Keratinocyte (primary cell): Measurements from ENCODE around the gene CHRNB4. TPM values are rescaled to one million over a fixed set of nuclear protein-coding genes. Genes with fewer than 3 reads are reported as not detected.

Experiments used
- DNase-seq: peaks from one replicate; pipeline ENCODE4 v3.0.0-alpha.2; 2011; ENCODE audit warnings: low read depth, missing footprints, low spot score
- FAIRE-seq: peaks from 2 replicates; lab custom pipeline; 2011; peaks lifted over from hg19 to GRCh38; lab: Jason Lieb, UNC
- H2AFZ ChIP-seq: 2 replicates; pipeline ENCODE4 v1.6.0; 2012; ENCODE audit warnings: low read length, control low read depth, inconsistent platforms; ENCODE audit not compliant: control insufficient read depth
- H3K27ac ChIP-seq: 2 replicates; pipeline ENCODE4 v1.5.1; 2011; ENCODE audit warnings: low read length; ENCODE audit not compliant: control insufficient read depth, insufficient read depth
- H3K27me3 ChIP-seq: 3 replicates; pipeline ENCODE4 v1.6.0; 2011; ENCODE audit warnings: low read length; ENCODE audit not compliant: control insufficient read depth, insufficient read depth; ENCODE audit errors: extremely low read depth
- H3K36me3 ChIP-seq, 2 experiments: 2 replicates in 1 of 2; 3 replicates in 1 of 2; pipeline ENCODE4 v1.5.1; 2011; ENCODE audit warnings: low read length in 2 of 2, mild to moderate bottlenecking in 1 of 2; ENCODE audit not compliant: control insufficient read depth in 2 of 2, insufficient read depth in 2 of 2; ENCODE audit errors: extremely low read depth in 1 of 2
- H3K4me1 ChIP-seq: 3 replicates; pipeline ENCODE4 v1.5.1; 2011; ENCODE audit warnings: low read length; ENCODE audit not compliant: control insufficient read depth, insufficient read depth; ENCODE audit errors: extremely low read depth
- H3K4me2 ChIP-seq: 3 replicates; pipeline ENCODE4 v1.6.0; 2011; ENCODE audit warnings: low read depth, low read length; ENCODE audit not compliant: control insufficient read depth, insufficient read depth; ENCODE audit errors: extremely low read depth
- H3K4me3 ChIP-seq, 3 experiments: fragments of 200-600 bp in 1 of 3; sonication (generic) in 1 of 3; 2 replicates in 2 of 3; 3 replicates in 1 of 3; pipeline ENCODE4 v1.5.1; 2011 to 2016; ENCODE audit warnings: low read length in 3 of 3, mild to moderate bottlenecking in 3 of 3, control low read depth in 2 of 3, inconsistent platforms in 1 of 3, low read depth in 1 of 3, mixed read lengths in 1 of 3, mixed run types in 1 of 3, moderate library complexity in 1 of 3; ENCODE audit not compliant: control insufficient read depth in 2 of 3, insufficient read depth in 2 of 3; ENCODE audit errors: extremely low read depth in 1 of 3
- H3K79me2 ChIP-seq: 2 replicates; pipeline ENCODE4 v1.6.0; 2012; ENCODE audit warnings: low read length; ENCODE audit not compliant: control insufficient read depth, insufficient read depth
- H3K9ac ChIP-seq: 3 replicates; pipeline ENCODE4 v1.6.0; 2011; ENCODE audit warnings: low read length; ENCODE audit not compliant: control insufficient read depth, insufficient read depth; ENCODE audit errors: extremely low read depth
- H3K9me1 ChIP-seq: 3 replicates; pipeline ENCODE4 v1.6.0; 2011; ENCODE audit warnings: low read length; ENCODE audit not compliant: control insufficient read depth, insufficient read depth; ENCODE audit errors: extremely low read depth
- H3K9me3 ChIP-seq: 2 replicates; pipeline ENCODE4 v1.5.1; 2012; ENCODE audit warnings: low read depth, low read length; ENCODE audit not compliant: control insufficient read depth
- H4K20me1 ChIP-seq: 3 replicates; pipeline ENCODE4 v1.6.0; 2011; ENCODE audit warnings: low read length; ENCODE audit not compliant: control insufficient read depth, insufficient read depth; ENCODE audit errors: extremely low read depth
- CTCF ChIP-seq, 3 experiments: IDR thresholded peaks in 1 of 3; conservative IDR thresholded peaks in 1 of 3; optimal IDR thresholded peaks in 1 of 3; 2 replicates in 2 of 3; 3 replicates in 1 of 3; pipeline versions ENCODE3 to v1.5.1; 2011; ENCODE audit warnings: low read length in 3 of 3, mild to moderate bottlenecking in 3 of 3, moderate library complexity in 2 of 3, control low read depth in 1 of 3, inconsistent platforms in 1 of 3; ENCODE audit not compliant: insufficient read depth in 2 of 3; ENCODE audit errors: extremely low read depth in 1 of 3
- EZH2 ChIP-seq: IDR thresholded peaks from one replicate; pipeline ENCODE4 v1.6.1; 2012; ENCODE audit warnings: inconsistent platforms, mild to moderate bottlenecking, low read length, moderate library complexity
- dilution Hi-C: fragments of 300-500 bp; cut with MboI; formaldehyde crosslinking; loops from one replicate; pipeline ENCODE4 v1.7.0; 2020; ENCODE audit warnings: low sequenced_read_pairs; ENCODE audit not compliant: extremely low pct_ligation_motif_present
- polyA plus RNA-seq, 5 experiments: library from polyadenylated mRNA; depleted of rRNA in 3 of 5; stranded (reverse) in 3 of 5; stranded (forward) in 1 of 5; unstranded in 1 of 5; fragments of >200 nt; gene quantifications; 1 replicate in 1 of 5; 2 replicates in 3 of 5; 3 replicates in 1 of 5; pipeline versions ENCODE4 v1.2.1 to v1.2.3, GENCODE V29; 2011 to 2012; ENCODE audit warnings: missing spikeins in 2 of 5, low read depth in 1 of 5, low replicate concordance in 1 of 5

Gene CHRNB4
- polyA plus RNA-seq, 1 donor (not counting 4 experiments of a cell fraction or from before 2014, with no cell fraction given) = 0.04 TPM

GRCh38 chr15:78671626-78672211 lies 30.7 kb upstream of the CHRNB4 start:
- no peak for DNase-seq
- Histone ChIP-seq H3K79me2 (no peaks in the 10 kb centered on the region), H3K9ac (no peak overlapping the region), H3K27me3 (no peaks in the 10 kb centered on the region), H3K36me3 (no peaks in the 10 kb centered on the region), H3K4me2 (no peak overlapping the region), H3K9me1 (no peaks in the 10 kb centered on the region), H2AFZ (no peak overlapping the region), H3K4me1 (peaks cover 7% of the 10 kb centered on the region), H4K20me1 (no peaks in the 10 kb centered on the region), H3K4me3 (no peak overlapping the region), H3K27ac (no peak overlapping the region), H3K9me3 (no peaks in the 10 kb centered on the region)
- dilution Hi-C loops = no loop called here
- FAIRE-seq = no peak
- TF ChIP-seq CTCF (optimal IDR thresholded peaks at IDR 0.05 in 1 of 3, IDR thresholded peaks at IDR 0.05 in 1 of 3, conservative IDR thresholded peaks at IDR 0.05 in 1 of 3; ENCODE audit: extremely low read depth in 1 of 3, insufficient read depth in 2 of 3, low read length in 3 of 3) = no peak
- TF ChIP-seq EZH2 = no peak

- H3K27me3 ChIP-seq = no peaks in the 10 kb centered on the region
- peaks cover 7% of the 10 kb centered on the region for H3K4me1 ChIP-seq
- H3K4me2 ChIP-seq = no peak overlapping the region
- H3K9me3 ChIP-seq = no peaks in the 10 kb centered on the region
- dilution Hi-C loops = no loop called here
- H3K9me1 ChIP-seq = no peaks in the 10 kb centered on the region
- no peaks in the 10 kb centered on the region for H4K20me1 ChIP-seq
- no peak for TF ChIP-seq EZH2
- no peak for TF ChIP-seq CTCF (optimal IDR thresholded peaks at IDR 0.05 in 1 of 3, IDR thresholded peaks at IDR 0.05 in 1 of 3, conservative IDR thresholded peaks at IDR 0.05 in 1 of 3; ENCODE audit: extremely low read depth in 1 of 3, insufficient read depth in 2 of 3, low read length in 3 of 3)
- H3K4me3 ChIP-seq = no peak overlapping the region
- H3K27ac ChIP-seq = no peak overlapping the region
- FAIRE-seq (no peak), DNase-seq (no peak)
- no peaks in the 10 kb centered on the region for H3K36me3 ChIP-seq
- no peak overlapping the region for H2AFZ ChIP-seq
- H3K79me2 ChIP-seq = no peaks in the 10 kb centered on the region
- no peak overlapping the region for H3K9ac ChIP-seq
Measured at GRCh38 chr15:78668987-78669386, 28.0 kb upstream of the CHRNB4 start.
